Heart left ventricle (tissue), 16 donors: ENCODE results near the gene CMIP. TPM values are rescaled to one million over a fixed set of nuclear protein-coding genes. Genes with fewer than 3 reads are reported as not detected.

Source experiments
- ATAC-seq, 4 donors: fragments of 200-7000 bp; cut with Tn5 transposase; one replicate each; pipeline ENCODE4 v1.9.1; 2020 to 2022; ENCODE audit warnings: moderate library complexity in 4 of 4, mild to moderate bottlenecking in 3 of 4, moderate number of reproducible peaks in 1 of 4
- DNase-seq, 5 donors: peaks; one replicate each; pipeline ENCODE4 v3.0.0-alpha.2; 2020
- H3K27ac ChIP-seq, 12 donors: fragments of 200-600 bp; sonication (generic) in 4 of 12; one replicate each; pipeline versions ENCODE4 v1.5.0 to v1.8.0; 2016 to 2022; ENCODE audit warnings: mild to moderate bottlenecking in 2 of 12
- H3K27me3 ChIP-seq, 9 donors: fragments of 200-600 bp; sonication (generic) in 2 of 9; one replicate each; pipeline versions ENCODE4 v1.5.1 to v1.8.0; 2016 to 2022; ENCODE audit warnings: mild to moderate bottlenecking in 3 of 9
- H3K36me3 ChIP-seq, 9 donors: fragments of 200-600 bp; sonication (generic) in 2 of 9; one replicate each; pipeline versions ENCODE4 v1.5.0 to v1.8.0; 2018 to 2022; ENCODE audit warnings: mild to moderate bottlenecking in 2 of 9
- H3K4me1 ChIP-seq, 12 donors: fragments of 200-600 bp; sonication (generic) in 4 of 12; one replicate each; pipeline versions ENCODE4 v1.5.0 to v1.8.0; 2016 to 2022; ENCODE audit warnings: mild to moderate bottlenecking in 3 of 12
- H3K4me3 ChIP-seq, 12 donors: fragments of 200-600 bp; sonication (generic) in 4 of 12; one replicate each; pipeline versions ENCODE4 v1.5.0 to v1.8.0; 2017 to 2022; ENCODE audit warnings: mild to moderate bottlenecking in 9 of 12, moderate library complexity in 4 of 12
- H3K9me3 ChIP-seq, 12 donors: fragments of 200-600 bp; sonication (generic) in 4 of 12; one replicate each; pipeline versions ENCODE4 v1.5.0 to v1.8.0; 2016 to 2022; ENCODE audit warnings: mild to moderate bottlenecking in 1 of 12
- POLR2A ChIP-seq, 2 donors: fragments of 450-650 bp; IDR thresholded peaks; one replicate each; pipeline ENCODE4 v1.6.1; 2017; ENCODE audit warnings: antibody characterized with exemption in 2 of 2, mild to moderate bottlenecking in 2 of 2, moderate library complexity in 2 of 2
- WGBS, 4 donors: extraction: QIAGEN DNeasy Blood & Tissue Kit in 2 of 4; methylation state at CpG; one replicate each; pipeline versions ENCODE4 v1.1.5 to v1.1.7; 2013 to 2018; 5-methylcytosine and 5-hydroxymethylcytosine counted together
- intact Hi-C, 10 donors: fragments of 100-400 bp; cut with DNase I; formaldehyde crosslinking; loops; one replicate each; pipeline versions ENCODE4 v1.11.1 to v1.14.2; 2022
- polyA plus RNA-seq, 2 donors: library from polyadenylated mRNA; stranded (reverse); fragments of 200-250 nt; gene quantifications; one replicate each; pipeline ENCODE4 v1.2.3, GENCODE V29; 2013
- total RNA-seq, 9 donors: library from RNA; depleted of rRNA in 2 of 9; stranded (reverse); fragments of >200 nt in 2 of 9; fragmentation: NEBNext Ultra II Directional in 3 of 9; extraction: Animal tissue kit (Norgen Biotek cat#: 25700) in 3 of 9; gene quantifications; one replicate each; pipeline versions ENCODE4 v1.1.0 to v1.2.4, GENCODE V29; 2016 to 2023
- TF ChIP-seq, protein P1 (sequence below), 12 donors: fragments of 200-600 bp; sonication (generic) in 4 of 12; IDR thresholded peaks; one replicate each; pipeline versions ENCODE4 v1.5.0 to v1.8.0; 2018 to 2022; ENCODE audit warnings: antibody characterized with exemption in 12 of 12, mild to moderate bottlenecking in 5 of 12
- donor health status: ischemic (EF 13 %, LVEDD 7.1; RV severe dilation, severe dysfunction).
- donor health status: healthy with polysubstance abuse.
- donor health status: DM: no; HTN: yes; CAD: no.
- donor health status: DM: no; HTN: no; CAD: no.
- donor health status: ischemic (EF 25% LVEDD 6.9; RV normal size, moderate dysfunction).
- donor health status: ischemic (EF 25% LVEDD 5.7; RV mildly dilated, moderate dysfunction).
- donor health status: healthy.
- donor health status: DM: yes; HTN: yes; CAD: no.
- donor health status: ischemic (EF 35%, LVEDD 5.7; RV mildly dilated, moderate dysfunction).
- donor health status: nonischemic (EF 11% LVEDD 7.7; RV severe dilation, severe dysfunction).
- donor health status: DM: yes; HTN: yes; CAD: no.
- donor health status: PGD.
- donor health status: ischemic (EF 29% LVEDD 5.4; RV normal size, mild dysfunction).
- donor health status: nonischemic (EF 23%, LVEDD 6.1; RV moderate dilation, normal function).

Gene CMIP
- total and polyA plus RNA-seq, 11 donors: 4.1 to 48.8 (median 10.6) TPM

- Histone ChIP-seq H3K4me3 (peak overlapping the region in 1 of 12 donors; percentile 6), H3K4me1 (peaks cover 0 to 93% (median 36%) of the 10 kb centered on the region in 12 donors), H3K27me3 (no peaks in the 10 kb centered on the region), H3K27ac (peak overlapping the region in 6 of 12 donors; percentile 17 to 90 (median 40)), H3K36me3 (no peaks in the 10 kb centered on the region), H3K9me3 (no peaks in the 10 kb centered on the region)
- TF ChIP-seq, protein P1, sequence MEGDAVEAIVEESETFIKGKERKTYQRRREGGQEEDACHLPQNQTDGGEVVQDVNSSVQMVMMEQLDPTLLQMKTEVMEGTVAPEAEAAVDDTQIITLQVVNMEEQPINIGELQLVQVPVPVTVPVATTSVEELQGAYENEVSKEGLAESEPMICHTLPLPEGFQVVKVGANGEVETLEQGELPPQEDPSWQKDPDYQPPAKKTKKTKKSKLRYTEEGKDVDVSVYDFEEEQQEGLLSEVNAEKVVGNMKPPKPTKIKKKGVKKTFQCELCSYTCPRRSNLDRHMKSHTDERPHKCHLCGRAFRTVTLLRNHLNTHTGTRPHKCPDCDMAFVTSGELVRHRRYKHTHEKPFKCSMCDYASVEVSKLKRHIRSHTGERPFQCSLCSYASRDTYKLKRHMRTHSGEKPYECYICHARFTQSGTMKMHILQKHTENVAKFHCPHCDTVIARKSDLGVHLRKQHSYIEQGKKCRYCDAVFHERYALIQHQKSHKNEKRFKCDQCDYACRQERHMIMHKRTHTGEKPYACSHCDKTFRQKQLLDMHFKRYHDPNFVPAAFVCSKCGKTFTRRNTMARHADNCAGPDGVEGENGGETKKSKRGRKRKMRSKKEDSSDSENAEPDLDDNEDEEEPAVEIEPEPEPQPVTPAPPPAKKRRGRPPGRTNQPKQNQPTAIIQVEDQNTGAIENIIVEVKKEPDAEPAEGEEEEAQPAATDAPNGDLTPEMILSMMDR (IDR thresholded peaks at IDR 0.05): no peak
- TF ChIP-seq POLR2A (IDR thresholded peaks at IDR 0.05): no peak
- intact Hi-C loops: loop anchor here in 1 of 10 donors (5.0 kb wide), 1 partner anchor 34 kb away; no protein-coding TSS in a partner anchor
- 85 to 93% (median 86%) methylated on average over 11 of the region's 11 CpGs for WGBS, 4 donors
- peak; percentile 57 to 80 (median 68) for DNase-seq
- ATAC-seq: peak; percentile 44 to 76 (median 63)
These were observed 36.7 kb downstream of the CMIP start for GRCh38 chr16:81481207-81481821.

GRCh38 chr16:81482329-81483063 lies 37.9 kb downstream of the CMIP start:
- H3K27ac ChIP-seq: peak overlapping the region in 6 of 12 donors; percentile 17 to 90 (median 36)
- ATAC-seq (peak in 2 of 4 donors; percentile 44 to 45), DNase-seq (peak in 2 of 5 donors; percentile 39 to 40)
- intact Hi-C loops: loop anchor here in 1 of 10 donors (5.0 kb wide), 1 partner anchor 35 kb away; no protein-coding TSS in a partner anchor
- no peak overlapping the region for H3K4me3 ChIP-seq
- WGBS, 4 donors: 84 to 93% (median 85%) methylated on average over 9 to 15 of the region's 15 CpGs
- peaks cover 0 to 93% (median 37%) of the 10 kb centered on the region in 12 donors for H3K4me1 ChIP-seq
- TF ChIP-seq, protein P1 (IDR thresholded peaks at IDR 0.05): no peak
- no peak for TF ChIP-seq POLR2A (IDR thresholded peaks at IDR 0.05)
- H3K27me3 ChIP-seq: no peaks in the 10 kb centered on the region
- H3K9me3 ChIP-seq: no peaks in the 10 kb centered on the region
- H3K36me3 ChIP-seq: no peaks in the 10 kb centered on the region

DNA sequence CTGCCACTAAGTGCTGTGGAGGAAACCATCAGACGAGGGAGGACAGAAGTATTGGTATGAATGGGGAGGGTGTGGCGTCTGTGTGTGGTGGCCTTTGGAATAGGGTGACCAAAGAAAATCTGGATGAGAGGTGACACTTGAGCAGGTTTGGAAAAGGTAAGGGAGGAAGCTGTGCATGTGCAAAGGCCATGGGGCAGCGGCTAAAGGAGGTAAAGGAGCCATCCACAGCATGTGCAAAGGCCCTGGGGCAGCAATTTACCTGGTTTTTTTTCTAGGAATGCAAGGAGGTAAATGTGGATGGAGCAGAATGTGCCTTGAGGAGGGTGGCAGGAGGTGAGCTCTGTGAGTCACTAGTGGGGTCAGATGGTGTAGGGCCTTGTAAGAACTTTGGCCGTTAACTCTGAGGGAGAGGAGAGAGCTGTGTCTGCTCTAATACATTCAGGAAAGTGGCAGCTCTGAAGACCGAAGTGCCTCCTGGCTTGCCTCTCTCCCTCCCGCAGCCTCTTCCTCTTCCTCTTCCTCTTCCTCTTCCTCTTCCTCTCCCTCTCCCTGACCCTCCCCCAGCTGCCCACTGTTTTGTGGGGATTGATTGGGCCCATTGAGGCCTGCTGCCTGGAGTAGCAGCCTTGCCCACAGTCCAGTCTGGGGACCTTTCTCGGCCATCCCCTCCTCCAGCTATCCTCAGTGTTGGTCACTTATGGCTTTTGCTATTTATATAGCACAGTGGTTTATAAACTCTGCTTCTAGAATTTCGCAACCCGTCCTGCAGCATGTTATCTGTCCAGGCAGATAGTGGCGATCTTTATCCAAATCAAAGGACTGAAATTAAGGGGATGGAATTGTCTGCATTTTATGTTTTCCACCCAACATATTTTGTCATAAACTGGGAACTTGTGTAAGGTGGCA lies 38.7 kb downstream of the CMIP start:
- 82 to 92% (median 86%) methylated on average over 10 of the region's 10 CpGs for WGBS, 4 donors
- ATAC-seq: no peak
- H3K27ac ChIP-seq: peak overlapping the region in 1 of 12 donors; percentile 90
- intact Hi-C loops: loop anchor here in 1 of 10 donors (5.0 kb wide), 1 partner anchor 36 kb away; no protein-coding TSS in a partner anchor
- no peak for TF ChIP-seq POLR2A (IDR thresholded peaks at IDR 0.05)
- TF ChIP-seq, protein P1 (IDR thresholded peaks at IDR 0.05): no peak
- H3K4me1 ChIP-seq: peaks cover 0 to 93% (median 31%) of the 10 kb centered on the region in 12 donors
- DNase-seq: peak in 1 of 5 donors; percentile 26
- no peaks in the 10 kb centered on the region for H3K36me3 ChIP-seq
- no peak overlapping the region for H3K4me3 ChIP-seq
- H3K9me3 ChIP-seq: no peaks in the 10 kb centered on the region
- H3K27me3 ChIP-seq: no peaks in the 10 kb centered on the region
